Neural cell (in vitro differentiated cells): ENCODE measurements around the gene MLST8. TPM values are rescaled to one million over a fixed set of nuclear protein-coding genes. Genes with fewer than 3 reads are reported as not detected.

Source experiments
- H2AFZ ChIP-seq: fragments of 200-600, 300-800 bp; sonication (generic), shearing (Covaris generic); 2 replicates; pipeline ENCODE4 v1.6.0; 2014; ENCODE audit warnings: low read depth, mild to moderate bottlenecking, antibody characterized with exemption, low read length, moderate library complexity
- H3F3A ChIP-seq: fragments of 200-600 bp; shearing (Covaris generic); 2 replicates; pipeline ENCODE4 v1.6.1; 2016; ENCODE audit warnings: mild to moderate bottlenecking, moderate library complexity, mixed read lengths, antibody characterized with exemption, low read length; ENCODE audit not compliant: insufficient read depth, poor library complexity, severe bottlenecking
- H3K27ac ChIP-seq: fragments of 200-600, 300-800 bp; sonication (generic), shearing (Covaris generic); 2 replicates; pipeline ENCODE4 v1.5.1; 2014; ENCODE audit warnings: mild to moderate bottlenecking, low read length, moderate library complexity
- H3K27me3 ChIP-seq: fragments of 300-800, 200-600 bp; sonication (generic), shearing (Covaris generic); 2 replicates; pipeline ENCODE4 v1.6.0; 2014; ENCODE audit warnings: mild to moderate bottlenecking, low read depth, low read length, moderate library complexity; ENCODE audit not compliant: insufficient read depth
- H3K36me3 ChIP-seq: fragments of 300-800, 200-600 bp; sonication (generic), shearing (Covaris generic); 2 replicates; pipeline ENCODE4 v1.5.1; 2014; ENCODE audit warnings: mild to moderate bottlenecking, antibody characterized with exemption, low read length, moderate library complexity; ENCODE audit not compliant: insufficient read depth
- H3K4me2 ChIP-seq: fragments of 300-800, 200-600 bp; sonication (generic), shearing (Covaris generic); 2 replicates; pipeline ENCODE4 v1.6.0; 2014; ENCODE audit warnings: mild to moderate bottlenecking, low read length
- H3K4me3 ChIP-seq: fragments of 300-800, 200-600 bp; sonication (generic), shearing (Covaris generic); 2 replicates; pipeline ENCODE4 v1.5.1; 2014; ENCODE audit warnings: mild to moderate bottlenecking, low read length, moderate library complexity
- H3K79me2 ChIP-seq: fragments of 200-600 bp; shearing (Covaris generic); replicated peaks from 2 replicates; pipeline ENCODE4 v1.6.0; 2014; ENCODE audit warnings: mild to moderate bottlenecking, low read length, moderate library complexity; ENCODE audit not compliant: insufficient read depth
- H3K9ac ChIP-seq: fragments of 300-800, 200-600 bp; sonication (generic), shearing (Covaris generic); 2 replicates; pipeline ENCODE4 v1.6.1; 2016; ENCODE audit warnings: mild to moderate bottlenecking, low read length, mixed read lengths
- H3K9me2 ChIP-seq: fragments of 200-600 bp; shearing (Covaris generic); 2 replicates; pipeline ENCODE4 v1.6.1; 2016; ENCODE audit warnings: mild to moderate bottlenecking, low read length, mixed read lengths; ENCODE audit not compliant: insufficient read depth
- H3K9me3 ChIP-seq: fragments of 200-600, 300-800 bp; sonication (generic), shearing (Covaris generic); 2 replicates; pipeline ENCODE4 v1.6.1; 2016; ENCODE audit warnings: mild to moderate bottlenecking, mixed run types, low read length, moderate library complexity, mixed read lengths
- H4K20me1 ChIP-seq: fragments of 200-600 bp; shearing (Covaris generic); 2 replicates; pipeline ENCODE4 v1.6.1; 2016; ENCODE audit warnings: mild to moderate bottlenecking, mixed run types; ENCODE audit not compliant: insufficient read depth
- CTCF ChIP-seq: fragments of 450-650 bp; IDR thresholded peaks from 2 replicates; pipeline ENCODE4 v1.5.1; 2014; ENCODE audit warnings: antibody characterized with exemption, mild to moderate bottlenecking, moderate library complexity; ENCODE audit not compliant: poor library complexity, severe bottlenecking
- EP300 ChIP-seq: fragments of 450-650 bp; conservative IDR thresholded peaks from 2 replicates; pipeline ENCODE4 v1.6.1; 2014; ENCODE audit warnings: antibody characterized with exemption, mild to moderate bottlenecking, moderate library complexity; ENCODE audit not compliant: poor library complexity, severe bottlenecking
- EZH2 ChIP-seq: fragments of 200-600, 300-800 bp; shearing (Covaris generic), sonication (generic); IDR thresholded peaks from 2 replicates; pipeline ENCODE4 v1.6.1; 2014; ENCODE audit warnings: antibody characterized with exemption, low read length, borderline replicate concordance, mild to moderate bottlenecking; ENCODE audit not compliant: insufficient read depth, poor library complexity, severe bottlenecking
- MXI1 ChIP-seq: fragments of 450-650 bp; conservative IDR thresholded peaks from 2 replicates; pipeline ENCODE4 v1.6.1; 2014; ENCODE audit warnings: antibody characterized with exemption, mild to moderate bottlenecking; ENCODE audit not compliant: poor library complexity, severe bottlenecking
- POLR2AphosphoS5 ChIP-seq: IDR thresholded peaks from 2 replicates; pipeline ENCODE4 v1.6.1; 2012
- RAD21 ChIP-seq: fragments of 450-650 bp; conservative IDR thresholded peaks from 2 replicates; pipeline ENCODE4 v1.6.1; 2014; ENCODE audit warnings: antibody characterized with exemption, mild to moderate bottlenecking, moderate library complexity
- SMC3 ChIP-seq: fragments of 450-650 bp; conservative IDR thresholded peaks from 2 replicates; pipeline ENCODE4 v1.6.1; 2014; ENCODE audit warnings: antibody characterized with exemption, mild to moderate bottlenecking, moderate library complexity; ENCODE audit not compliant: poor library complexity
- TAF1 ChIP-seq: IDR thresholded peaks from 2 replicates; pipeline ENCODE4 v1.6.1; 2012; ENCODE audit warnings: low read depth
- polyA plus RNA-seq: library from polyadenylated mRNA; depleted of rRNA; stranded (reverse); fragments of >200 nt; gene quantifications from 2 replicates; pipeline ENCODE4 v1.2.3, GENCODE V29; 2014
- TF ChIP-seq, protein P1 (sequence below): IDR thresholded peaks from 2 replicates; pipeline ENCODE4 v1.6.1; 2012; ENCODE audit warnings: borderline replicate concordance

Gene MLST8
- polyA plus RNA-seq, 1 donor from 2014 or later: 13.5 TPM

DNA sequence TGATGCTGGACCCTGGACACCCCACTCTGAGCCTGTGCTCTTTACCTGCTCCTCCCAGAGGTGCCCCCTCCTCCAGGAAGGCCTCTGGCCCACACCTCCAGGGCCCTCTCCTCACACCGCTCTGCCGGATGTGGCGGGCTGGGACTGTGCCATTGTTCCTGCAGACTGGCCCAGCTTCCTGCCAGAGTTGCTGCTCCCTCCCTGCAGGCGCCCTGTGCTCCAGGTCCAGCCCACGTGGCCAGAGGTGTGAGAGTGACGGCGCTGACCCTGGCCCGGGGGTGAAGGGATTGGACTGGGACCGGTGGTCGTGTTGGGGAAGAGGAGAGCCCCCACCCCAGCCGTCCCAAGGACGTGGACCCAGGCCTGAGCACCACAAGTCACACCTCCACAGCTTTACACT, 23.8 kb downstream of the MLST8 start:
- Histone ChIP-seq H3K79me2 (peaks cover 24% of the 10 kb centered on the region), H3K27ac (no peak overlapping the region), H2AFZ (no peak overlapping the region), H3F3A (no peaks in the 10 kb centered on the region), H3K36me3 (no peaks in the 10 kb centered on the region), H3K27me3 (no peaks in the 10 kb centered on the region), H3K4me3 (no peak overlapping the region), H4K20me1 (no peaks in the 10 kb centered on the region), H3K9ac (no peak overlapping the region), H3K9me3 (no peaks in the 10 kb centered on the region), H3K9me2 (no peaks in the 10 kb centered on the region), H3K4me2 (no peak overlapping the region)
- TF ChIP-seq SMC3 (no peak), TAF1 (no peak), POLR2AphosphoS5 (no peak), EP300 (no peak), RAD21 (no peak), EZH2 (no peak), CTCF (no peak), MXI1 (no peak)
- TF ChIP-seq, protein P1, sequence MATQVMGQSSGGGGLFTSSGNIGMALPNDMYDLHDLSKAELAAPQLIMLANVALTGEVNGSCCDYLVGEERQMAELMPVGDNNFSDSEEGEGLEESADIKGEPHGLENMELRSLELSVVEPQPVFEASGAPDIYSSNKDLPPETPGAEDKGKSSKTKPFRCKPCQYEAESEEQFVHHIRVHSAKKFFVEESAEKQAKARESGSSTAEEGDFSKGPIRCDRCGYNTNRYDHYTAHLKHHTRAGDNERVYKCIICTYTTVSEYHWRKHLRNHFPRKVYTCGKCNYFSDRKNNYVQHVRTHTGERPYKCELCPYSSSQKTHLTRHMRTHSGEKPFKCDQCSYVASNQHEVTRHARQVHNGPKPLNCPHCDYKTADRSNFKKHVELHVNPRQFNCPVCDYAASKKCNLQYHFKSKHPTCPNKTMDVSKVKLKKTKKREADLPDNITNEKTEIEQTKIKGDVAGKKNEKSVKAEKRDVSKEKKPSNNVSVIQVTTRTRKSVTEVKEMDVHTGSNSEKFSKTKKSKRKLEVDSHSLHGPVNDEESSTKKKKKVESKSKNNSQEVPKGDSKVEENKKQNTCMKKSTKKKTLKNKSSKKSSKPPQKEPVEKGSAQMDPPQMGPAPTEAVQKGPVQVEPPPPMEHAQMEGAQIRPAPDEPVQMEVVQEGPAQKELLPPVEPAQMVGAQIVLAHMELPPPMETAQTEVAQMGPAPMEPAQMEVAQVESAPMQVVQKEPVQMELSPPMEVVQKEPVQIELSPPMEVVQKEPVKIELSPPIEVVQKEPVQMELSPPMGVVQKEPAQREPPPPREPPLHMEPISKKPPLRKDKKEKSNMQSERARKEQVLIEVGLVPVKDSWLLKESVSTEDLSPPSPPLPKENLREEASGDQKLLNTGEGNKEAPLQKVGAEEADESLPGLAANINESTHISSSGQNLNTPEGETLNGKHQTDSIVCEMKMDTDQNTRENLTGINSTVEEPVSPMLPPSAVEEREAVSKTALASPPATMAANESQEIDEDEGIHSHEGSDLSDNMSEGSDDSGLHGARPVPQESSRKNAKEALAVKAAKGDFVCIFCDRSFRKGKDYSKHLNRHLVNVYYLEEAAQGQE: no peak

GRCh38 chr16:2229632-2230250, 24.5 kb downstream of the MLST8 start:
- Histone ChIP-seq H3K9me2 (no peaks in the 10 kb centered on the region), H4K20me1 (no peaks in the 10 kb centered on the region), H3F3A (no peaks in the 10 kb centered on the region), H3K9ac (no peak overlapping the region), H2AFZ (no peak overlapping the region), H3K27ac (no peak overlapping the region), H3K9me3 (no peaks in the 10 kb centered on the region), H3K79me2 (peaks cover 17% of the 10 kb centered on the region), H3K27me3 (no peaks in the 10 kb centered on the region), H3K36me3 (no peaks in the 10 kb centered on the region), H3K4me2 (no peak overlapping the region), H3K4me3 (no peak overlapping the region)
- TF ChIP-seq TAF1: no peak

DNA sequence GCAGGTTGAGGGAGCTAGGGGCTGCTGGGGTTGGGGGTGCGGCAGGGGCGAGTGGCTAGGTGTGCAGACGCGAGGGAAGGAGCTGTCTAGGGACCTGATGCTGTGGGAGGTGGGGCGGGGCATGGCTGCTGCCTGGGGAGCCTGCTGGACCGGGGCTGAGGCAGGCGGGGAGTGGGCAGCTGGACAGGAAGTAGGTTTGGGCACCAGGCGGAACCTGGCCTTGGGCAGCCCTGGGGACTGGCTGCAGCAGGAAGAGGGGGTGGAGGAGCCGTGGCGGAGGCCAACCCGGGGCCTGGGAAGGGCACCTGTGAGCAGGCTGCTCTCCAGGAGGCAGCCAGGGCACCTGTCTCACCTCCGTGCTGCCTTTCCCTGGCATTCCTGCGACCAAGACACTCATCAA, 25.1 kb downstream of the MLST8 start:
- no peaks in the 10 kb centered on the region for H4K20me1 ChIP-seq
- H3K36me3 ChIP-seq: no peaks in the 10 kb centered on the region

More for the DNA sequence above, 25.1 kb downstream of the MLST8 start:
- H3K27ac ChIP-seq: no peak overlapping the region
- H2AFZ ChIP-seq: no peak overlapping the region
- no peaks in the 10 kb centered on the region for H3K9me3 ChIP-seq
- no peaks in the 10 kb centered on the region for H3F3A ChIP-seq
- no peak overlapping the region for H3K4me3 ChIP-seq
- peaks cover 12% of the 10 kb centered on the region for H3K79me2 ChIP-seq
- no peaks in the 10 kb centered on the region for H3K27me3 ChIP-seq
- no peaks in the 10 kb centered on the region for H3K9me2 ChIP-seq
- H3K9ac ChIP-seq: no peak overlapping the region
- TF ChIP-seq CTCF (no peak), POLR2AphosphoS5 (no peak), TAF1 (no peak), MXI1 (no peak), EZH2 (no peak)
- TF ChIP-seq, protein P1: no peak
- no peak overlapping the region for H3K4me2 ChIP-seq
